ENCODE results near the gene MSANTD2.

DNA sequence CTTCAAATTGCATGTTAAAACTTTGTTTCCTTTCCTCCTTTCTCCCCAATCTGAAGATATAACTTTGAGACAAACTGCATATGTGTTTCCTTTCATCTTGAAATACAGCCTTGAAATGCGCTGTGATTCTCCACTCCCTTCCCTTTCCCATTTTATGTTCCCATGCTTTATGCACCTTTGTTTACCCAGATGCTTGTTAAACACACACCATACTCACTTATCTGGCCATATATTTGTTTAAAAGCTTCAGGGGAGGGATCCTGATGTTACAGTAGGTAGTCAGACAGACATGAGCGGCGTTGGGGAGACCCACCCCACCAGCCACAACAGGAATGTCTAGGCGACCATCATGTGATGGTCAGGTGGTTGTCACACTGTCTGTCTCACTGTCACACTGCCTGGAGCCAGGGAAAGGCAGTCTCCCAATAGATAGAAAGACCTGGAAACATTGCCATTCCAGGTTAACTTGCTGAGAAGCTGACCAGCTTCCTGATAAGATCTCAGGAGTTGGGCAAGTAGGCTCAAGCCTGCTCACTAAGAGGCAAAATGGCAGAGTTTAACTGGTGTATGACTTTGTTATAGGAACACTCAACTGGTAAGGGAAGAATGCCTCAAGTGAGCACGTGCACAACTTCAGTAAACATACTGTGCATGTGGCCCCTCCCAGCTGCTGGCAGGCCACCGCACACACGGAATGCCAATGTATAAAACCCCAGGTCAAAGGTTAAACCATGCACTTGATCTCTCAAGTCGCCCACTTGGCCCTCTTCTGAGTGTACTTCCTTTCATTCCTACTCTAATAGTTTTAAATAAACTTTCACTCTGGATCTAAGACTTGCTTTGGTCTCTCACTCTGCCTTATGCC is 23.5 kb upstream of the MSANTD2 start:
- no peak for TF ChIP-seq ZNF70 (CRISPR knock-in tag; IDR thresholded peaks at IDR 0.05)
- no peak for TF ChIP-seq ZNF565 (CRISPR knock-in tag; conservative IDR thresholded peaks at IDR 0.05; ENCODE audit: low read depth)
- no peak for TF ChIP-seq TCF4 (CRISPR knock-in tag; IDR thresholded peaks at IDR 0.05; ENCODE audit: borderline replicate concordance)
- TF ChIP-seq, protein P1, sequence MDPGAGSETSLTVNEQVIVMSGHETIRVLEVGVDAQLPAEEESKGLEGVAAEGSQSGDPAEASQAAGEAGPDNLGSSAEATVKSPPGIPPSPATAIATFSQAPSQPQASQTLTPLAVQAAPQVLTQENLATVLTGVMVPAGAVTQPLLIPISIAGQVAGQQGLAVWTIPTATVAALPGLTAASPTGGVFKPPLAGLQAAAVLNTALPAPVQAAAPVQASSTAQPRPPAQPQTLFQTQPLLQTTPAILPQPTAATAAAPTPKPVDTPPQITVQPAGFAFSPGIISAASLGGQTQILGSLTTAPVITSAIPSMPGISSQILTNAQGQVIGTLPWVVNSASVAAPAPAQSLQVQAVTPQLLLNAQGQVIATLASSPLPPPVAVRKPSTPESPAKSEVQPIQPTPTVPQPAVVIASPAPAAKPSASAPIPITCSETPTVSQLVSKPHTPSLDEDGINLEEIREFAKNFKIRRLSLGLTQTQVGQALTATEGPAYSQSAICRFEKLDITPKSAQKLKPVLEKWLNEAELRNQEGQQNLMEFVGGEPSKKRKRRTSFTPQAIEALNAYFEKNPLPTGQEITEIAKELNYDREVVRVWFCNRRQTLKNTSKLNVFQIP (CRISPR knock-in tag; IDR thresholded peaks at IDR 0.05; ENCODE audit: borderline replicate concordance, low read depth) = no peak
- no peak for TF ChIP-seq ARNTL (CRISPR knock-in tag; IDR thresholded peaks at IDR 0.05; ENCODE audit: borderline replicate concordance, low read depth)

Measured in SK-N-SH treated with all-trans-retinoic acid at 6 μM for 48 hours (cell line).